HFFc6 (cell line): ENCODE data around the gene GAS5. TPM values are rescaled to one million over a fixed set of nuclear protein-coding genes. Genes with fewer than 3 reads are reported as not detected.

ENCODE experiments used
- DNase-seq: peaks from one replicate; pipeline ENCODE4 v3.0.0-alpha.2; 2018
- H3K27ac Mint-ChIP-seq: 2 replicates; pipeline ENCODE4 v1.8.0; 2020; ENCODE audit warnings: mild to moderate bottlenecking, mixed read lengths
- H3K27me3 Mint-ChIP-seq: 2 replicates; pipeline ENCODE4 v1.8.0; 2021; ENCODE audit warnings: mild to moderate bottlenecking, moderate library complexity, mixed read lengths; ENCODE audit not compliant: insufficient read depth
- H3K36me3 Mint-ChIP-seq: 2 replicates; pipeline ENCODE4 v1.8.0; 2021; ENCODE audit warnings: low read depth, mixed read lengths
- H3K4me1 Mint-ChIP-seq: 2 replicates; pipeline ENCODE4 v1.8.0; 2020; ENCODE audit warnings: low read depth, mixed read lengths
- H3K4me3 Mint-ChIP-seq: 2 replicates; pipeline ENCODE4 v1.8.0; 2020; ENCODE audit warnings: mild to moderate bottlenecking, moderate library complexity, mixed read lengths
- H3K9me3 Mint-ChIP-seq: 2 replicates; pipeline ENCODE4 v1.8.0; 2020; ENCODE audit warnings: mild to moderate bottlenecking, mixed read lengths
- CTCF ChIP-seq: fragments of 200-600 bp; sonication (generic); IDR thresholded peaks from 2 replicates; pipeline ENCODE4 v1.5.0; 2021; ENCODE audit warnings: antibody characterized with exemption, mild to moderate bottlenecking
- long read RNA-seq: library from polyadenylated mRNA; unstranded; transcript quantifications from one replicate; pipeline ENCODE4 v2.0.0, GENCODE V29; 2019
- total RNA-seq, 6 experiments: library from RNA; stranded (reverse); fragmentation: NEBNext Ultra II Directional; extraction: Animal tissue kit (Norgen Biotek cat#: 25700); gene quantifications; 2 replicates in 1 of 6; 3 replicates in 5 of 6; pipeline ENCODE4 v1.2.3, GENCODE V29; 2021

Gene GAS5
- total RNA-seq = 100 to 1,000 TPM; 320 to 538 (median 366) TPM
- long read RNA-seq, transcript GAS5-218 (11 exons, 565 nt) = minor isoform, 5 of 361 reads
- long read RNA-seq, transcript GAS5-221 (12 exons, 632 nt) = major isoform, 109 of 361 reads
- long read RNA-seq, transcript GAS5-201 (10 exons, 979 nt) = minor isoform, 5 of 361 reads
- long read RNA-seq, partial matches to known transcripts = 20 of 361 reads
- long read RNA-seq, other reads (novel, unspliced or antisense) = 213 of 361 reads

- H3K4me1 Mint-ChIP-seq = peaks cover 63% of the 10 kb centered on the region
- peaks cover 62% of the 10 kb centered on the region for H3K36me3 Mint-ChIP-seq
- H3K9me3 Mint-ChIP-seq = peaks cover 18% of the 10 kb centered on the region
Observed at GRCh38 chr1:173867753-173868265, at the start of gene GAS5. GAS5 (minus strand) TSS chr1:173867989.

DNA sequence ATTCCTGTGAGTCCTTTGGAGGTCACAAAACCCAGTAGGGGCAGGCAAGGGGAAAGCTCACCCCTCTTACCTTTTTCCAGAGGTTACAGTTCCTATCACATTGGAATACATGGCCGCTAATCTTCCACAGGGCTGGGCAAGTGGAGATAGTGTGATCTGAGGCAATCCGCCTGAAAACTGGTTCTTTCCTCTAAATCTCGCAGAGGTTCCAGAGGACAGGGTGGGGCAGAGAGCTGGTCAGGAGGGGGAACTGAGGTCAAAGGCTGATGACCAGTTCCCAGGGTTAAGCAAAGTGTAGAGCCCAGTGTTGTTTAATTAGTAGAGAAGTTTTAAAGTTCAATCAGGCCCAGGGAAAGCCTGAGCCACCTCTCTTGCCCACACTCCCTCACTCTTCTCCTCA lies 49.4 kb upstream of the GAS5 start, which contains the start of gene SERPINC1:
TSS of gene SERPINC1 (minus strand) at position 179 of the 400 bp plus-strand sequence. CDS start at position 111, 68 bp downstream.
- Mint-ChIP-seq H3K4me3 (no peak within 1 kb of the TSS), H3K27ac (no peak within 1 kb of the TSS), H3K36me3 (no peaks in the 10 kb centered on the region), H3K9me3 (no peaks in the 10 kb centered on the region; the same call in 1 of the 2 replicates), H3K27me3 (no peaks in the 10 kb centered on the region), H3K4me1 (no peaks in the 10 kb centered on the region)
- DNase-seq = no peak
- no peak for TF ChIP-seq CTCF

More at GRCh38 chr1:173867753-173868265, at the start of gene GAS5:
- H3K27ac Mint-ChIP-seq = peak within 1 kb of the TSS; percentile 97
- TF ChIP-seq CTCF = no peak
- peak; percentile 99 for DNase-seq
- peaks cover 26% of the 10 kb centered on the region for H3K27me3 Mint-ChIP-seq
- H3K4me3 Mint-ChIP-seq = peak within 1 kb of the TSS; percentile 99

- no peak for TF ChIP-seq CTCF
- Mint-ChIP-seq H3K9me3 (no peaks in the 10 kb centered on the region; the same call in 1 of the 2 replicates), H3K4me3 (no peak overlapping the region), H3K4me1 (no peaks in the 10 kb centered on the region), H3K27ac (no peak overlapping the region), H3K27me3 (no peaks in the 10 kb centered on the region), H3K36me3 (no peaks in the 10 kb centered on the region)
- no peak for DNase-seq
Observed at GRCh38 chr1:173916667-173917066, 48.9 kb upstream of the GAS5 start.

GRCh38 chr1:173915596-173915995 lies 47.8 kb upstream of the GAS5 start:
- no peaks in the 10 kb centered on the region for H3K4me1 Mint-ChIP-seq

GRCh38 chr1:173914366-173914871 lies 46.6 kb upstream of the GAS5 start:
- Mint-ChIP-seq H3K9me3 (no peaks in the 10 kb centered on the region; the same call in 1 of the 2 replicates), H3K27me3 (no peaks in the 10 kb centered on the region), H3K4me1 (no peaks in the 10 kb centered on the region), H3K27ac (no peak overlapping the region), H3K36me3 (no peaks in the 10 kb centered on the region), H3K4me3 (no peak overlapping the region)
- peak; percentile 9 for DNase-seq
- peak; percentile 84 for TF ChIP-seq CTCF

More at GRCh38 chr1:173915596-173915995, 47.8 kb upstream of the GAS5 start:
- Mint-ChIP-seq H3K4me3 (no peak overlapping the region), H3K9me3 (no peaks in the 10 kb centered on the region; the same call in 1 of the 2 replicates), H3K36me3 (no peaks in the 10 kb centered on the region), H3K27ac (no peak overlapping the region), H3K27me3 (no peaks in the 10 kb centered on the region)
- no peak for TF ChIP-seq CTCF
- no peak for DNase-seq
